Measurements from ENCODE around the gene S100A16.

DNA sequence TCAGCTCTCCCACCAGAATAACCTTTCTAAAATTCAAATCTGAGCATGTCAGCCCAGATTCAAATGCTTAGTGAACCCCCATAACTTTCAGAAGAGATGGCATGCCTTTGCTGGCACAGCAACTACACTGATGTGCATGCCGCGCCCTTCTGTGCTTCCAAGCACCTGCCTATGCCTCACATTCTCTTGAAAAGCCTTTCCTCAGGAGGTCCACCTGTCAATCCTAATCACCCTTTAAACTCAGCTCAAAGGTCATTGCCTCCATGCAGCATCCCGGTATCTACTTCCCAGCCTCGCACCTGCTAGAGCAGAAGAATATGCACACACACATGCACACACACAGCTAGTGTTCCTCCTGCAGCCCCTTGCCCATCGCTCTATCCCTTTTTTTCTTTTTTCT is 42.1 kb downstream of the S100A16 start:
- TF ChIP-seq, protein P1, sequence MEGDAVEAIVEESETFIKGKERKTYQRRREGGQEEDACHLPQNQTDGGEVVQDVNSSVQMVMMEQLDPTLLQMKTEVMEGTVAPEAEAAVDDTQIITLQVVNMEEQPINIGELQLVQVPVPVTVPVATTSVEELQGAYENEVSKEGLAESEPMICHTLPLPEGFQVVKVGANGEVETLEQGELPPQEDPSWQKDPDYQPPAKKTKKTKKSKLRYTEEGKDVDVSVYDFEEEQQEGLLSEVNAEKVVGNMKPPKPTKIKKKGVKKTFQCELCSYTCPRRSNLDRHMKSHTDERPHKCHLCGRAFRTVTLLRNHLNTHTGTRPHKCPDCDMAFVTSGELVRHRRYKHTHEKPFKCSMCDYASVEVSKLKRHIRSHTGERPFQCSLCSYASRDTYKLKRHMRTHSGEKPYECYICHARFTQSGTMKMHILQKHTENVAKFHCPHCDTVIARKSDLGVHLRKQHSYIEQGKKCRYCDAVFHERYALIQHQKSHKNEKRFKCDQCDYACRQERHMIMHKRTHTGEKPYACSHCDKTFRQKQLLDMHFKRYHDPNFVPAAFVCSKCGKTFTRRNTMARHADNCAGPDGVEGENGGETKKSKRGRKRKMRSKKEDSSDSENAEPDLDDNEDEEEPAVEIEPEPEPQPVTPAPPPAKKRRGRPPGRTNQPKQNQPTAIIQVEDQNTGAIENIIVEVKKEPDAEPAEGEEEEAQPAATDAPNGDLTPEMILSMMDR (IDR thresholded peaks at IDR 0.05), result no peak
- TF ChIP-seq POLR2A (IDR thresholded peaks at IDR 0.05), result no peak
